Ecto neural progenitor cell (in vitro differentiated cells): ENCODE results near the gene UBE2I.
"Not testable (repeated sequence)": the region's sequence is repeated elsewhere in the genome, so short reads cannot be mapped to it uniquely, and the experiment has no call there.

Experiments
- DNase-seq: peaks from one replicate; pipeline ENCODE4 v3.0.0-alpha.2; 2018; ENCODE audit warnings: low spot score

The UBE2I gene

DNA sequence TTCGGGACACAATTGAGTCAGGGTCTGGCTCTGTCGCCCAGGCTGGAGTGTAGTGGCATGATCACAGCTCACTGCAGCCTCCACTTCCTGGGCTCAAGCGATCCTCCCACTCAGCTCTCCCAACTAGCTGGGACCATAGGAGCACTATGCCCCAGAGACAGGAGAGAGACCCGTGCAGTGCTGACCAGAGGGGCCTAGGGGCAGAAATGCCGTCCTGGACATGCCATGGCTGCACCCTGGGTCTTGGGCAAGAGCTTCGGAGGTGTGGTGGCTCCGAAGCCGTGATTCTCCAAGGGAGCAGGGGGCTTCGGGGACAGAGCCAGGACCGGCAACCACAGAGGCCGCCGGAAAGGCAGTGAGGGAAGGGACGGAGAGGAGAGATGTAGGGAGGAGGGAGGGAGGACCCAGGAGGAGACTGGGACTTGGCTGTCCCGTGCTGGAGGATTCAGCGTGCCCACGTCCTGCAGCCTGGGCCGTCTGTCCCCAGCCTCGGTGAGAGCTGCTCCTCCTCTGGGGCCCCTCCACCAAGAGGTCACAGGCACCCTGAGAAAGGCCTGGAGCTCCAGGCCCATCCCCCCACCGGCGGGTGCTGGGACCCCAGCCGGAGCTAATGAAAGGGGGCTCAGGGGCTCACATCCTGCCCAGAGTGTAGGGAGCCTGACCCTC, 31.7 kb upstream of the UBE2I start:
- no peak for DNase-seq

GRCh38 chr16:1278477-1278876, 31.0 kb upstream of the UBE2I start:
- DNase-seq, result peak; percentile 71

DNA sequence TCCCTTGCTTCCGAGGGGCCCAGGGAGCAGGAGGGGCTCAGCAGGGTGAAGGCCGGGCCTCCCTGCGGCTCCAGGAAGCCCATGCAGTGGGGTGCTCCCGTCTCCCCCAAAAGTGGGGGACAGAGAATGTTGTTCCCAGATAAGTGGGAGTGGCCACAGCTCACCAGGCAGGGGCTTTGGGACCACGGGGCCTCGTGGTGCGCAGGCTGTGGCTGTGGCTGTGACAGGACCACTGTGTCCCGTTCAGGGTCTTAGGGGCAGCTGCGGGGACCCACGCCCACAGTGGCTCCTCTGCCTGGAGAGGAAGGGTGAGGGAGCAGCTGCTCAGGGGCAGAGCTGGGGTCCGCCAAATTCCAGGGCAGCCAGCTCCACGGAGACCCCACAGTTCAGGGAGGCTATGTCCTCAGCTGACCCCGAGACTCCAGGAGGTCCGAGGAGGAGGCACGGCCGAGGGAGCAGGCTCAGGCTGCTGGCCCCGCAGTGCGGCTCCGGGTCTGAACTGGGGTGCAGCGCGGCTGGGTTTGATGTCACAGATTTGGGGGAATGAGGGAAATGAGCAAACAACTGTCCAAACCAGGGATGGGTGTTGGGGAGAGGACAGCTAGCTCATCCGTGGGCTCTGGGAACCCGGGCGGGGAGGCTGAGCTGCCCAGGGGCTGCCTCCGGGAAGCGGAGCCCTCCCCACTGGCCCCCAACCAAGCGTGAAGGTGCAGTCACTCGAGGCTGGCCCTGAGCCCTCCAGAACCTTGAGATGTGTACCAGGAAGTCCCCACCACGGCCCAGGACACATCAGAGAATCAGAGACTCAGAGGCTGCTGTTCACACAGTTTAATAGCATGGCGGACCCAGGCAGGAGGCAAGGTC, 30.1 kb upstream of the UBE2I start:
- DNase-seq, result no peak

DNA sequence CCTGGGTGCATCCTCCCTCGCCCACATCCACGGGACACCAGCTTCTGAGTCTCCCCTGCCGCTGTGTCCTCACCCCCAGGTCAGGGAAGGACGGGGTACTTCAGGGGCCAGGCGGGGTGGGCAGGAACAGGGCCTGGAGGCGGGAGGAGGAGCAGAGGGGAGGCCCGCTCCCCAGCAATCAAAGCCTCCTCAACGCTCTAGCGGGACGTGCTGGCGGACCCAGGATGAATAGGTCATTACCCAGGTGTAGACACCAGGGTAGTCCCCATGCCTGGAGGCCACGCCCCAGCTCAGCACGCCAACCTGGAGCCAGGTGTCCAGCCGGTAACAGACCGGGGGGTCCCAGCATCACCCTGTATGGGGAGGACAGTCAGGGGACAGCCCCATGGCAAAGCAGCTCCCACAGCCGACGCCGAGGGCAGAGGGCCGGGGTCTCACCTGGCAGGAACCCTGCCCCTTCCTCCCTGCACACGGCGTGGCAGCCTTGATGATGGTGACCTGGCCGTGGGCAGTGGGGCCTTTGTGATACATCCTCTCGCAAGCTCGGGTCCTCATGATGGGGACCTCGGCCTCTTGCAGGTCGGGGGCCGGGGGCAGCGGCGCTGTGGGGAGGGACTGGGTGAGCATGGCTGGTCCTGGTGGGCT, 29.4 kb upstream of the UBE2I start:
- DNase-seq, result no peak

DNA sequence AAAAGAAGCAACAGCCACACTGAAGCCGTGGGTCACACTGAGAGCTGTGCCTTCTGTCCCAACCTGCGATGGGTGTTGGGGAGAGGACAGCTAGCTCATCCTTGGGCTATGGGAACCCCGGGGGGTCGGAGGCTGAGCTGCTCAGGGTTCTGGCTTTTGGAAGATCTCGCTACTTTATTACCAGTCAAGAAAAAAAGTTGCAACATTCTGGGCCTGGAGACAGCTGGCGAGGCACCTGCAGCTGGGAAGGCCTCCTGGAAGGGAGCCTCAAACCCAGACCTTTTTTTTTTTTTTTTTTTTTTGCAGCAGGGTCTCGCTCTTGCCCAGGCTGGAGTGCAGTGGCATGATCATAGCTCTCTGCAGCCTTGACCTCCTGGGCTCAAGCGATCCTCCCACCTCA, 28.7 kb upstream of the UBE2I start:
- no peak for DNase-seq

- DNase-seq, result no peak
These were observed 27.9 kb upstream of the UBE2I start for GRCh38 chr16:1281517-1281916.

GRCh38 chr16:1282324-1282973, 27.0 kb upstream of the UBE2I start:
- DNase-seq, result no peak

- no peak for DNase-seq
These were observed 26.1 kb upstream of the UBE2I start for GRCh38 chr16:1283296-1283695.

- DNase-seq, result no peak
These were observed 25.3 kb upstream of the UBE2I start for GRCh38 chr16:1283996-1284616.

- DNase-seq, result no peak
These were observed 23.5 kb upstream of the UBE2I start for GRCh38 chr16:1285669-1286512.

DNA sequence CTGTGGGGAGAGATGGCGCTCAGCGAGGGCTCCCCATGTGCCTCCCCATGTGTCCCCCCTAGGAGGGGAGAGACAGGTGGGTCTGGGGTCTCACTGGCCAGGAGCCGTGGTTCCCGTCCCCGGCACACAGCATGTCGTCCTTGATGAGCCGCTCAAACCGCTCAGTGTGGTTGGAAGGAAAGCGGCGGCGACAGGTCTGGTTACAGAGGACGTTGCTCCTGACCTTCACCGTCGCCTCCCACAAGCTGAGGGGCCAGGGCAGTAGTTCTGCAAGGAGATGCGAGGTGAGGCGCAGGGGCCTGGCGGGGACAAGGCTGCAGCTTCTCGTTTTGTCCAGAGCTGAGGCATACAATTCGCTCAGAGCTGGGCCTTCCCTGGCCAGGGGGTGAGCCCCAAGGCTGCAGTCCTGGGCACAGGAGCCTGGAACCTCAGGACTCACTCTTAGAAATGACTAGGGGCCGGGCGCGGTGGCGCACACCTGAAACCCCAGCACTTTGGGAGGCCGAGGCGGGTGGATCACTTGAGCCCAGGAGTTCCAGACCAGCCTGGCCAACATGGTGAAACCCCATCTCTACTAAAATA, 22.8 kb upstream of the UBE2I start:
- no peak for DNase-seq

GRCh38 chr16:1287982-1288670, 21.3 kb upstream of the UBE2I start:
- DNase-seq, result no peak

- peak; percentile 63 for DNase-seq
These were observed 20.5 kb upstream of the UBE2I start for GRCh38 chr16:1288813-1289476.

- no peak for DNase-seq
These were observed 20.0 kb upstream of the UBE2I start for GRCh38 chr16:1289477-1289866.

GRCh38 chr16:1290063-1290501, 19.4 kb upstream of the UBE2I start:
- no peak for DNase-seq

GRCh38 chr16:1290860-1291575, 18.4 kb upstream of the UBE2I start:
- DNase-seq, result no peak

DNA sequence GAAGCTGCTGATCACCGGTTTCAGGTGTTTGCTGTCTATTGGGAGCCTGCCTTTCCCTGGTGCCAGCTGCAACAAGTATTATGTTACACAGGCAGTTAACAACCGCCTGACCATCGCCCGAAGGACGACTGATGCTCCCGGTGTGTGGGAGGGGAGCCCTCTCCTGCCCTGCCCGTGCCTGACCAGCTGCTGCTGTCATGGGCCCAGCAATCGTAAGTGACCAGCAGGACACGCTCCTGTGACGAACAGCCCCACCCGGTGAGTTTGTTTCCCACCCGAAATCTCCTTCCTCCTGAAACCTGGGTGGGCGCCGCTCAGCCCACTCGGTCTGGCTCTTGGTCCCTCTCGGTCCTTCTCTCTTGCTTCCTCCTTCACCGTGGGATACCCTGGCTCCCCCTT, 17.9 kb upstream of the UBE2I start:
- no peak for DNase-seq

DNA sequence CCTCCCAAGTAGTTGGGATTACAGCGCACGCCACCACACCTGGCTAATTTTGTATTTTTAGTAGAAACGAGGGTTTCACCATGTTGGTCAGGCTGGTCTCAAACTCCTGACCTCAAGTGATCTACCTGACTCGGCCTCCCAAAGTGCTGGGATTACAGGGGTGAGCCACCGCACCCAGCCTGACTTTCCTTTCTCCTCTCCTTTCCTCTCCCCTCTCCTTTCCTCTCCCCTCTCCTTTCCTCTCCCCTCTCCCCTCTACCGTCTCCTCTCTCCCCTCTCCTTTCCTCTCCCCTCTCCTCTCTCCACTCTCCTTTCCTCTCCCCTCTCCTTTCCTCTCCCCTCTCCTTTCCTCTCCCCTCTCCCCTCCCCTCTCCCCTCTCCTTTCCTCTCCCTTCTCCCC, 17.2 kb upstream of the UBE2I start:
- not testable (repeated sequence) for DNase-seq

GRCh38 chr16:1292808-1293207, 16.6 kb upstream of the UBE2I start:
- DNase-seq, result not testable (repeated sequence)
